ENCODE measurements around the gene CBX8. TPM values are rescaled to one million over a fixed set of nuclear protein-coding genes. Genes with fewer than 3 reads are reported as not detected.

CBX8 gene
- total and polyA plus RNA-seq, 3 experiments from 2014 or later, result 0.91 to 2.2 (median 1.9) TPM

- CTCF ChIA-PET, result interaction anchor here (1.5 to 1.7 kb wide), 3 partner anchors 44 to 46 kb away, joined by 3 to 9 read pairs (median 6); partner anchors contain the start of gene CBX4
- peaks cover 51% of the 10 kb centered on the region for H3K4me1 ChIP-seq (ENCODE audit: insufficient read depth, low read length)
Measured at GRCh38 chr17:79795795-79796443, 958 bp downstream of the CBX8 start.

GRCh38 chr17:79794659-79795511, 2.0 kb downstream of the CBX8 start:
- Mint-ChIP-seq H3K4me3 (no peak overlapping the region), H3K27ac (no peak overlapping the region), H3K27me3 (peaks cover 36 to 39% of the 10 kb centered on the region in 2 donors), H3K4me1 (peaks cover 22 to 47% (median 23%) of the 10 kb centered on the region in 3 donors), H3K36me3 (peaks cover 0 to 2% (median 0%) of the 10 kb centered on the region in 3 donors), H3K9me3 (peaks cover 0 to 2% (median 0%) of the 10 kb centered on the region in 5 donors)
- ChIA-PET CTCF (interaction anchor here (1.5 to 1.8 kb wide), 2 partner anchors 40 to 45 kb away, joined by 3 to 4 read pairs; no protein-coding TSS in a partner anchor), POLR2A (interaction anchor here (6.9 kb wide), 1 partner anchor 44 kb away, joined by 79 read pairs; the partner anchor contains the start of gene CBX4)
- Histone ChIP-seq H3K9me3 (ENCODE audit: low read length) (no peaks in the 10 kb centered on the region), H3K27ac (ENCODE audit: low read depth, low read length) (no peak overlapping the region), H3K36me3 (ENCODE audit: insufficient read depth, low read length) (no peaks in the 10 kb centered on the region), H3K4me3 (ENCODE audit: low read length) (no peak overlapping the region), H3K4me1 (ENCODE audit: insufficient read depth, low read length) (peaks cover 50% of the 10 kb centered on the region), H3K27me3 (ENCODE audit: insufficient read depth, low read length, poor library complexity, severe bottlenecking) (peaks cover 44% of the 10 kb centered on the region)
- DNase-seq, result no peak

More at GRCh38 chr17:79795795-79796443, 958 bp downstream of the CBX8 start:
- peak overlapping the region in 6 of 8 donors; percentile 1 to 92 (median 77) for H3K27ac Mint-ChIP-seq
- H3K4me1 Mint-ChIP-seq, result peaks cover 31 to 52% (median 31%) of the 10 kb centered on the region in 3 donors
- no peak for DNase-seq
- POLR2A ChIA-PET, result interaction anchor here (0.6 to 6.9 kb wide), 5 partner anchors 9 to 207 kb away, joined by 3 to 79 read pairs (median 5); partner anchors contain the start of genes CBX2 and CBX4
- H3K4me3 ChIP-seq (ENCODE audit: low read length), result peak overlapping the region; percentile 80
- H3K9me3 ChIP-seq (ENCODE audit: low read length), result no peaks in the 10 kb centered on the region
- H3K9me3 Mint-ChIP-seq, result peaks cover 0 to 2% (median 2%) of the 10 kb centered on the region in 5 donors
- H3K27me3 ChIP-seq (ENCODE audit: insufficient read depth, low read length, poor library complexity, severe bottlenecking), result peaks cover 44% of the 10 kb centered on the region
- no peaks in the 10 kb centered on the region for H3K36me3 ChIP-seq (ENCODE audit: insufficient read depth, low read length)
- peaks cover 41 to 42% of the 10 kb centered on the region in 2 donors for H3K27me3 Mint-ChIP-seq
- peaks cover 0 to 2% (median 0%) of the 10 kb centered on the region in 3 donors for H3K36me3 Mint-ChIP-seq
- H3K27ac ChIP-seq (ENCODE audit: low read depth, low read length), result peak overlapping the region; percentile 73
- H3K4me3 Mint-ChIP-seq, result peak overlapping the region; percentile 85 to 92 (median 86)

- peaks cover 41% of the 10 kb centered on the region for H3K4me1 ChIP-seq (ENCODE audit: insufficient read depth, low read length)
- Mint-ChIP-seq H3K9me3 (no peaks in the 10 kb centered on the region), H3K4me3 (peak overlapping the region in 2 of 7 donors; percentile 13 to 73), H3K4me1 (peaks cover 16 to 44% (median 18%) of the 10 kb centered on the region in 3 donors), H3K27ac (no peak overlapping the region), H3K27me3 (peaks cover 28 to 35% of the 10 kb centered on the region in 2 donors), H3K36me3 (peaks cover 0 to 2% (median 0%) of the 10 kb centered on the region in 3 donors)
- H3K27ac ChIP-seq (ENCODE audit: low read depth, low read length), result no peak overlapping the region
- no peak for DNase-seq
- H3K27me3 ChIP-seq (ENCODE audit: insufficient read depth, low read length, poor library complexity, severe bottlenecking), result peaks cover 44% of the 10 kb centered on the region
- CTCF ChIA-PET, result interaction anchor here (1.8 kb wide), 1 partner anchor 41 kb away, joined by 4 read pairs; no protein-coding TSS in a partner anchor
- POLR2A ChIA-PET, result interaction anchor here (6.9 kb wide), 1 partner anchor 45 kb away, joined by 79 read pairs; the partner anchor contains the start of gene CBX4
- no peaks in the 10 kb centered on the region for H3K9me3 ChIP-seq (ENCODE audit: low read length)
- H3K4me3 ChIP-seq (ENCODE audit: low read length), result no peak overlapping the region
- H3K36me3 ChIP-seq (ENCODE audit: insufficient read depth, low read length), result no peaks in the 10 kb centered on the region
Measured at GRCh38 chr17:79793924-79794304, 3.0 kb downstream of the CBX8 start.

DNA sequence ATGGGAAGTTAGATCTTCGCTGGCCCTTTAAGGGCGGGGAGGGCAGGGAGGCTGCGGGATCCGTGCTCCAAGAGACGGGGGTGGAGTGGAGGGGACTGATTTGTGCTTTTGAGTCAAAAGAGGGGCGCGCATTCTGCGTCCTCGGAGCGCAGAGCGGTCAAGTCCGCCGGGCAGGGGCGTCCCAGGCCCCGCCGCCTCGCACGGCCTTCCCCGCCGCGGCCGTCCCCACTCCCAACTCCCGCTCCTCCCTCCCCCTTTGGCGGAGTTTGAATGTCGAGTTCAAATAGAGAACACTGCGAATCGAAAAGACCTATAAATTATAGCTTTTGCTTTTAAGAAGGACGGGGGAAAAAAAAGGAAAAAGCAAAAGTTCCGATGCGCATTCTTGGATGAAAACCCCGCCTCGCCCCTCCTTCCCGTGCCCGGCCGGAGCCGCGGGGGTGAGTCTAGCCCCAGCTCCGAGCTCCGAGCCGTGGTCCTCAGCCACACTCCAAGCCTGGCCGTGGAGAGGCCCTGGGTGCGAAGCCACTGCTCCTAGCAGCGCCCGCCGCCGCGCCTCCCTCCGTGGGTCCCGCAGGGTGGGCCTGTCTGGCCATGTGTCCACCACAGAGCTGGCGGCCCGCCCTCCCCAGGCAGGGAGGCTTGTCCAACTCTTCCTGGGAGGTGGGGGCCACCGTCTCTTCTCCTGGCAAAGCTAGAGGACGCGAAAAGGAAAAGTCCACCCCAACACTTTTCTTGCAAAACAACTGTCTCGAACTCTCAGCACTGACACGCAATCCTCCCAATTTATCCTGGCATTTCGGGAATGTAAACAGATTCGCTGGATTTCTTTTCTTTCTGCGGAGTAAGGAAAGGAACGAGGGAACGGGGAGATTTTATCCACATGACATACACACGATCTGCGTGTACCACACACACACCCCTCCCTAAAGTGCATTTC, 3.6 kb downstream of the CBX8 start:
- peaks cover 0 to 2% (median 0%) of the 10 kb centered on the region in 3 donors for H3K36me3 Mint-ChIP-seq
- Histone ChIP-seq H3K27me3 (ENCODE audit: insufficient read depth, low read length, poor library complexity, severe bottlenecking) (peaks cover 39% of the 10 kb centered on the region), H3K36me3 (ENCODE audit: insufficient read depth, low read length) (no peaks in the 10 kb centered on the region), H3K9me3 (ENCODE audit: low read length) (no peaks in the 10 kb centered on the region), H3K4me3 (ENCODE audit: low read length) (no peak overlapping the region), H3K27ac (ENCODE audit: low read depth, low read length) (no peak overlapping the region), H3K4me1 (ENCODE audit: insufficient read depth, low read length) (peaks cover 34% of the 10 kb centered on the region)
- H3K27ac Mint-ChIP-seq, result no peak overlapping the region
- H3K9me3 Mint-ChIP-seq, result no peaks in the 10 kb centered on the region
- peaks cover 9 to 37% (median 13%) of the 10 kb centered on the region in 3 donors for H3K4me1 Mint-ChIP-seq
- ChIA-PET POLR2A (interaction anchor here (6.9 kb wide), 1 partner anchor 46 kb away, joined by 79 read pairs; the partner anchor contains the start of gene CBX4), CTCF (interaction anchor here (1.2 to 1.8 kb wide), 2 partner anchors 42 to 51 kb away, joined by 3 to 4 read pairs; no protein-coding TSS in a partner anchor)
- peaks cover 22 to 35% of the 10 kb centered on the region in 2 donors for H3K27me3 Mint-ChIP-seq
- peak overlapping the region in 2 of 7 donors; percentile 13 to 73 for H3K4me3 Mint-ChIP-seq
- DNase-seq, result no peak

DNA sequence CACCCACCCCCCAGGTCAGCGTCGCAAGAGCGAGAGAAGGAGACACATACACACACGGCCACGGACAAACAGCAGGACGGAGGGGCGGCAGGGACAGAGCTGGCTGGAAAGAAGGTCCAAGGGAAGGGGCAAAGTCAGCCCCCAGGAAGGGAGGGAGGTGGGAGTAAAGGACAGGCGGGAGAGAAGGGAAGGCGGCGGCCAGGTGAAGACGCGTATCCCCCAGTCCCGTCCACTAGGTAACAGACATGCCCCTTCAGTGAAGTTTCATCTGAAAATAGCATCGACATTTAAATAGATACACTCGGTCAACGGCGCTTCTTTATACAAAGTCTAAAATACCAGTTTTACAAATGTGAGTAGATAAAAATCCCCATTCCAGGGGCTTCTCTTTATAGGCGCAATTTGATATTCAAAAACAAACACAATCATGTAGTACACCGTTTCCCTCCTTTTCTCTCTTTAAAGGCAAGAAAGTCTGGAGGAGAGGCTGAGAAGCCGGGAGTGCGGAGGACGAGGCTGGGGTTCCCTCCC, 4.5 kb downstream of the CBX8 start:
- POLR2A ChIA-PET, result no interaction called here

DNA sequence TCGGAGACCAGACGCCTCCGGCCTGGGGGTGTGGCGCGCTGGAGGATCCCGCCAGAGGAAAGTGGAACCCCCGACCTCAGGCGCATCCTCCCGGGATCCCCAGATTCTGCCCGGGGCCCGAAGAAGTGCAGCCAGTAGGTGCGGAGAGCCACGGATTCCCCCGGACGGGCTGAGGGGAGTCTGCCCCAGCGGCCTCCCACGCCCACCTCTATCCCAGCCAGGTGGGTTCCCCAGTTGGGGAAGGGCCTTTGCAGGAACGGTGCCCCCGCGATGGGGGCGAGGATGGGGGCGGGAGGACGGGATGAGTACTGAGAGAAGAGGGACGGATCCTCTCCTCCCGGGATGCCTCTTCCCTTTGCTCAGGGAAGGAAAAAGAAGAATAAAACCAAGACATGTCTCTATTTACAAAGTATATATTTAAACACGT, 5.1 kb downstream of the CBX8 start:
- POLR2A ChIA-PET, result no interaction called here

More for the DNA sequence above, 4.5 kb downstream of the CBX8 start:
- CTCF ChIA-PET, result interaction anchor here (1.2 kb wide), 1 partner anchor 52 kb away, joined by 3 read pairs; no protein-coding TSS in a partner anchor
- H3K4me3 ChIP-seq (ENCODE audit: low read length), result no peak overlapping the region
- H3K9me3 ChIP-seq (ENCODE audit: low read length), result no peaks in the 10 kb centered on the region
- Mint-ChIP-seq H3K9me3 (no peaks in the 10 kb centered on the region), H3K36me3 (peaks cover 0 to 2% (median 0%) of the 10 kb centered on the region in 3 donors), H3K4me3 (peak overlapping the region in 2 of 7 donors; percentile 5 to 48), H3K27ac (peak overlapping the region in 2 of 8 donors; percentile 45 to 67), H3K27me3 (peaks cover 29 to 43% of the 10 kb centered on the region in 2 donors), H3K4me1 (peaks cover 9 to 36% (median 13%) of the 10 kb centered on the region in 3 donors)
- peaks cover 33% of the 10 kb centered on the region for H3K27me3 ChIP-seq (ENCODE audit: insufficient read depth, low read length, poor library complexity, severe bottlenecking)
- no peak for DNase-seq
- H3K27ac ChIP-seq (ENCODE audit: low read depth, low read length), result no peak overlapping the region
- H3K36me3 ChIP-seq (ENCODE audit: insufficient read depth, low read length), result no peaks in the 10 kb centered on the region
- peaks cover 29% of the 10 kb centered on the region for H3K4me1 ChIP-seq (ENCODE audit: insufficient read depth, low read length)

More for the DNA sequence above, 5.1 kb downstream of the CBX8 start:
- CTCF ChIA-PET, result no interaction called here
- Mint-ChIP-seq H3K27ac (peak overlapping the region in 1 of 8 donors; percentile 67), H3K9me3 (no peaks in the 10 kb centered on the region), H3K4me3 (peak overlapping the region in 3 of 7 donors; percentile 10 to 48 (median 15)), H3K36me3 (no peaks in the 10 kb centered on the region), H3K4me1 (peaks cover 9 to 31% (median 9%) of the 10 kb centered on the region in 3 donors), H3K27me3 (peaks cover 26 to 49% of the 10 kb centered on the region in 2 donors)
- Histone ChIP-seq H3K4me1 (ENCODE audit: insufficient read depth, low read length) (peaks cover 29% of the 10 kb centered on the region), H3K36me3 (ENCODE audit: insufficient read depth, low read length) (no peaks in the 10 kb centered on the region), H3K4me3 (ENCODE audit: low read length) (no peak overlapping the region), H3K9me3 (ENCODE audit: low read length) (no peaks in the 10 kb centered on the region), H3K27me3 (ENCODE audit: insufficient read depth, low read length, poor library complexity, severe bottlenecking) (peaks cover 33% of the 10 kb centered on the region), H3K27ac (ENCODE audit: low read depth, low read length) (no peak overlapping the region)
- DNase-seq, result no peak
